AG10803 (cell line): Measurements from ENCODE around the gene ACTR5.
"Not testable (repeated sequence)": the region's sequence is repeated elsewhere in the genome, so short reads cannot be mapped to it uniquely, and the experiment has no call there.

ENCODE experiments used
- DNase-seq: peaks from one replicate; pipeline ENCODE4 v3.0.0; 2010; ENCODE audit warnings: low read depth
- H3K4me3 ChIP-seq: 2 replicates; pipeline ENCODE4 v1.5.1; 2011; ENCODE audit warnings: mild to moderate bottlenecking, low read length, control low read depth
- CTCF ChIP-seq: conservative IDR thresholded peaks from 2 replicates; pipeline ENCODE4 v1.5.1; 2011; ENCODE audit warnings: mild to moderate bottlenecking, low read length, control low read depth, inconsistent platforms

The ACTR5 gene

DNA sequence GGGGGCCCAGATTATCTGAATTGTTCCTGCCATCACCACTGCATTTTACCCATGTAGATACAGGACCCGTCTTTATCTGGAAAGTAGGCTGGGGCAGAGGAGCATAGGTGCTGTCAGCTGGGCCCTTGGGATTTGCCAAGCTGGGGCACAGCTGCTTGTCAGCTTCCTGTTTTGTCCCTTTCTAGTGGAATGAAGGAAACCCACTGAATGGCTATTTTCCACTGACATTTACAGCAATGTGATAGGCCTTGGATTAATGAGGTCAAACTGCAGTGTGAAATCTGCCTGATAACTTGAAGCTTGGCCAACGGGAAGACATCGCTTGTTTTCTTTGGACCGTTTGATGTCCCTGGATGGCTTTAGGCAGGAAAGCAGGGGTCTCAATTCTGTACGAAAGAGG, 63.9 kb downstream of the ACTR5 start:
- no peak overlapping the region for H3K4me3 ChIP-seq
- DNase-seq: no peak
- TF ChIP-seq CTCF: no peak

- H3K4me3 ChIP-seq: no peak overlapping the region
Measured at GRCh38 chr20:38812709-38813573, 64.7 kb downstream of the ACTR5 start.

DNA sequence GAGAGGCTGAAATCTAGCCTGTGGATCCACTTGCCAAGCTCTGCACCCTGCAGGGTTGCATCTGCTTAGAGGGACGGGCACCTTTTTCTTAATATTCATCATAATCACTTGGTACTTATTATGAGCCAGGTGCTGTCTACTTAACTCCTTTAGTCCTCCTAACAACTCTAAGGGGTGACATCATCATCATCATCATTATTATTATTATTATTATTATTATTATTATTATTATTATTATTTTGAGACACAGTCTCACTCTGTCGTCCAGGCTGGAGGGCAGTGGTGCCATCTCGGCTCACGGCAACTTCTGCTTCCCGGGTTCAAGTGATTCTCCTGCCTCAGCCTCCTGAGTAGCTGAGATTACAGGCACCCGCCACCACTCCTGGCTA, 65.3 kb downstream of the ACTR5 start:
- DNase-seq, H3K4me3 ChIP-seq: not testable (repeated sequence)

More at GRCh38 chr20:38812709-38813573, 64.7 kb downstream of the ACTR5 start:
- TF ChIP-seq CTCF: no peak
- DNase-seq: no peak

DNA sequence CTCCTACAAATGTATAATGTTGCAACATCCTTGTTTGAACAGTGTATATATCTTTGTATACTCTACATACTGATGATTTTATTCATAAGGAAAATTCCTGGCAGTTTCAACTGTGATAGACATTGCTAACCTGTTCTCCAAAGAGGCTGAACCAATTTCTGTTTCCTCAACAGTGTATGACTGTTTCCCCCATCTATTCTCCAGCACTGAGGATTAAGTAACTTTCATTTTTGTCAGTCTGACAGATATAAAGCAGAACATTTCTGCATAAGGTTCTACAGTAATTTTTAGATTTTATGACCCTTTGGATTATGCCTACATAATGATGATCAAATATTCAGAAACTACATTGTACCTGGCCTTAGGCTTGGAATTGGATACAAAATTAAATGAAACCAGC, 67.2 kb downstream of the ACTR5 start:
- TF ChIP-seq CTCF: no peak

GRCh38 chr20:38818113-38819065, 70.1 kb downstream of the ACTR5 start:
- DNase-seq: no peak
- TF ChIP-seq CTCF: no peak
- no peak overlapping the region for H3K4me3 ChIP-seq

More for the DNA sequence above, 67.2 kb downstream of the ACTR5 start:
- no peak for DNase-seq
- no peak overlapping the region for H3K4me3 ChIP-seq
